ENCODE data around the gene ALPK3. TPM values are rescaled to one million over a fixed set of nuclear protein-coding genes. Genes with fewer than 3 reads are reported as not detected.

ALPK3 gene
- total RNA-seq, 4 donors from 2014 or later: 19.1 to 34.4 (median 26.5) TPM

DNA sequence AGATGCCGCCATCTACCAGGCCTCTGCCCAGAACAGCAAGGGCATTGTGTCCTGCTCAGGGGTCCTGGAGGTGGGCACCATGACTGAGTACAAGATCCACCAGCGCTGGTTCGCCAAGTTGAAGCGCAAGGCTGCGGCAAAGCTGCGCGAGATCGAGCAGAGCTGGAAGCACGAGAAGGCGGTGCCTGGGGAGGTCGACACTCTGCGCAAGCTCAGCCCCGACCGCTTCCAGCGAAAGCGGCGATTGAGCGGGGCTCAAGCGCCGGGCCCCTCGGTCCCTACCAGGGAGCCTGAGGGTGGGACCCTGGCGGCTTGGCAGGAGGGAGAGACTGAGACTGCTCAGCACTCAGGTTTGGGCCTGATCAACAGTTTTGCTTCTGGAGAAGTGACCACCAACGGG lies 22.6 kb downstream of the ALPK3 start:
- Histone ChIP-seq H3K27ac (peak overlapping the region; percentile 59 to 87 (median 79)), H3K4me1 (peaks cover 2 to 65% (median 16%) of the 10 kb centered on the region in 3 donors), H3K4me3 (no peak overlapping the region), H3K9me3 (no peaks in the 10 kb centered on the region), H3K27me3 (no peaks in the 10 kb centered on the region), H3K36me3 (peaks cover 0 to 17% of the 10 kb centered on the region in 2 donors)
- whole genome bisulfite sequencing, 2 donors (ENCODE audit: low coverage in 1 of 2): 60% methylated on average over 1 of the region's 23 CpGs; no CpG with 5 or more reads in 1 of the 2 donors
- TF ChIP-seq, protein P1, sequence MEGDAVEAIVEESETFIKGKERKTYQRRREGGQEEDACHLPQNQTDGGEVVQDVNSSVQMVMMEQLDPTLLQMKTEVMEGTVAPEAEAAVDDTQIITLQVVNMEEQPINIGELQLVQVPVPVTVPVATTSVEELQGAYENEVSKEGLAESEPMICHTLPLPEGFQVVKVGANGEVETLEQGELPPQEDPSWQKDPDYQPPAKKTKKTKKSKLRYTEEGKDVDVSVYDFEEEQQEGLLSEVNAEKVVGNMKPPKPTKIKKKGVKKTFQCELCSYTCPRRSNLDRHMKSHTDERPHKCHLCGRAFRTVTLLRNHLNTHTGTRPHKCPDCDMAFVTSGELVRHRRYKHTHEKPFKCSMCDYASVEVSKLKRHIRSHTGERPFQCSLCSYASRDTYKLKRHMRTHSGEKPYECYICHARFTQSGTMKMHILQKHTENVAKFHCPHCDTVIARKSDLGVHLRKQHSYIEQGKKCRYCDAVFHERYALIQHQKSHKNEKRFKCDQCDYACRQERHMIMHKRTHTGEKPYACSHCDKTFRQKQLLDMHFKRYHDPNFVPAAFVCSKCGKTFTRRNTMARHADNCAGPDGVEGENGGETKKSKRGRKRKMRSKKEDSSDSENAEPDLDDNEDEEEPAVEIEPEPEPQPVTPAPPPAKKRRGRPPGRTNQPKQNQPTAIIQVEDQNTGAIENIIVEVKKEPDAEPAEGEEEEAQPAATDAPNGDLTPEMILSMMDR (IDR thresholded peaks at IDR 0.05): no peak
- TF ChIP-seq POLR2AphosphoS5 (IDR thresholded peaks at IDR 0.05) (no peak), POLR2A (IDR thresholded peaks at IDR 0.05) (no peak), EP300 (IDR thresholded peaks at IDR 0.05) (no peak)
- ATAC-seq: no peak

DNA sequence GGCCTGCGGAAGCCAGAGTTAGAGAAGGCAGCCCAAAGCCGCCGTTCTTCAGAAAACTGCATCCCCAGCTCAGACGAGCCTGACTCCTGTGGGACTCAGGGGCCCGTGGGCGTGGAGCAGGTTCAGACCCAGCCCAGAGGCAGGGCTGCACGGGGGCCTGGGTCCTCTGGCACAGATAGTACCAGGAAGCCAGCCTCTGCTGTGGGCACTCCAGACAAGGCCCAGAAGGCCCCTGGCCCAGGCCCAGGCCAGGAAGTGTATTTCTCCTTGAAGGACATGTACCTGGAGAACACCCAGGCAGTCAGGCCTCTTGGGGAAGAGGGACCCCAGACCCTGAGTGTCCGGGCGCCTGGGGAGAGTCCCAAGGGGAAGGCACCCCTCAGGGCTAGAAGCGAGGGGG lies 23.1 kb downstream of the ALPK3 start:
- ATAC-seq: no peak
- H3K27ac ChIP-seq: peak overlapping the region; percentile 59 to 87 (median 79)
- peaks cover 2 to 65% (median 16%) of the 10 kb centered on the region in 3 donors for H3K4me1 ChIP-seq

DNA sequence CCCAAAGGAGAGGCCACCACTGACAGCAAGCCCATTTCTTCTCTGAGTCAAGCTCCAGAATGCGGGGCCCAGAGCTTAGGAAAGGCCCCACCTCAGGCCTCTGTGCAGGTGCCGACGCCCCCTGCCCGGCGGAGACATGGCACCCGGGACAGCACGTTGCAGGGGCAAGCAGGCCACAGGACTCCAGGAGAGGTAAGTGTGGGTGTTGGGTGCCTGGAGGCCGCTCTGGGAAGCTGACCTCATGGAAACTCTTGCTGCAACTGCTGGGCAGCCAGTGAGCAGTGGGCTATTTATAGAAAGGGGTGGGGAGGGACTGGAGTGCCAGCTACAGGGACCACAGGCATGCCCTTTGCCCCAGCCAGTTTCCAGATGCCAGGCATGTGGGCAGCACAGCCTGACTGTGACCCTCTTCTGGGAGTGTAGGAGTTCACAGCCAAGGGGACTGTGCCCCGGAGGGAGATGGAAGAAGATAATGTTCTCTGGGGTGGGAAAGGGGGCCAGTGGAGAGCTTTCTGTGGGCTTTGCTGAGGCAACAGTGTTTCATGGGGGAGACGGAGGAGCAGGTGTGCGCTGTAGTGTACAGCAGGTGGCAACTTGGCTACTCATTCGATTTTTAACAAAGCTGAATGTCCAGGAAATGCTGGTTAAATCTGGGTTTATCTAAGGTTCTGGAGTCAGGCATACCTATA lies 23.7 kb downstream of the ALPK3 start:
- Histone ChIP-seq H3K36me3 (peaks cover 0 to 17% of the 10 kb centered on the region in 2 donors), H3K27ac (peak overlapping the region; percentile 59 to 87 (median 79)), H3K9me3 (no peaks in the 10 kb centered on the region), H3K4me1 (peaks cover 2 to 65% (median 14%) of the 10 kb centered on the region in 3 donors), H3K4me3 (no peak overlapping the region), H3K27me3 (no peaks in the 10 kb centered on the region)
- TF ChIP-seq, protein P1 (IDR thresholded peaks at IDR 0.05): no peak
- TF ChIP-seq EP300 (IDR thresholded peaks at IDR 0.05) (peak; percentile 83), POLR2AphosphoS5 (IDR thresholded peaks at IDR 0.05) (peak; percentile 92)
- peak; percentile 92 for ATAC-seq
- 64 to 94% methylated on average over 2 to 4 of the region's 12 CpGs for WGBS, 2 donors (ENCODE audit: low coverage in 1 of 2)

More for the DNA sequence above, 23.1 kb downstream of the ALPK3 start:
- H3K27me3 ChIP-seq: no peaks in the 10 kb centered on the region
- WGBS, 2 donors (ENCODE audit: low coverage in 1 of 2): 100% methylated on average over 2 of the region's 10 CpGs; no CpG with 5 or more reads in 1 of the 2 donors
- no peak for TF ChIP-seq EP300 (IDR thresholded peaks at IDR 0.05)
- TF ChIP-seq, protein P1 (IDR thresholded peaks at IDR 0.05): no peak
- no peak for TF ChIP-seq POLR2AphosphoS5 (IDR thresholded peaks at IDR 0.05)
- TF ChIP-seq POLR2A (IDR thresholded peaks at IDR 0.05): no peak
- H3K36me3 ChIP-seq: peaks cover 0 to 17% of the 10 kb centered on the region in 2 donors
- H3K4me3 ChIP-seq: no peak overlapping the region
- H3K9me3 ChIP-seq: no peaks in the 10 kb centered on the region

GRCh38 chr15:84842781-84843180 lies 25.6 kb downstream of the ALPK3 start:
- Histone ChIP-seq H3K4me3 (no peak overlapping the region), H3K9me3 (peaks cover 0 to 9% (median 0%) of the 10 kb centered on the region in 3 donors), H3K27me3 (no peaks in the 10 kb centered on the region), H3K36me3 (peaks cover 0 to 17% of the 10 kb centered on the region in 2 donors), H3K27ac (peak overlapping the region in 2 of 4 donors; percentile 79 to 87), H3K4me1 (peaks cover 2 to 53% (median 13%) of the 10 kb centered on the region in 3 donors)
- no peak for ATAC-seq
- WGBS, 2 donors (ENCODE audit: low coverage in 1 of 2): no CpG with 5 or more reads among the region's 1 CpG
- TF ChIP-seq EP300 (IDR thresholded peaks at IDR 0.05): no peak
- TF ChIP-seq POLR2AphosphoS5 (IDR thresholded peaks at IDR 0.05): no peak
- no peak for TF ChIP-seq POLR2A (IDR thresholded peaks at IDR 0.05)
- TF ChIP-seq, protein P1 (IDR thresholded peaks at IDR 0.05): no peak

DNA sequence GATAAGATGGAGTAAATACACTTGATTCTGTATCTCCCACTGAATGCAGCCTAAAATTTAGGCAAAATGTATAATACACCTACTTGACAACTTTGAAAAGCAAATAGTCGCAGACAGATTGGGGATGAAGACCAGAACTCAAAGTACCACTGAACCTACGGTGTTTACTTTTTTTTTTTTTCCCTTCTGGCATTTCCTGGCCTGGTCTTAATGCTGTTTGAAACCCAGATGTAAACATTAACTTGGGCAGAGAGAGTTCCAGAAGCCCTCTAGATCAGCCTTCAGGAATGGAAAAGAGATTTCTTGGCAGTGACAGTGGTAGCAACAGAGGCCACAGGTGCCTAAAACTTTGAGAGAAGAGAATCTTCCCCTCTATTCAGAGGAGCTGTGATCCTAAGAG lies 27.8 kb downstream of the ALPK3 start:
- H3K9me3 ChIP-seq: peaks cover 0 to 9% (median 0%) of the 10 kb centered on the region in 3 donors
- peak overlapping the region in 3 of 4 donors; percentile 52 to 87 (median 79) for H3K27ac ChIP-seq
- no peaks in the 10 kb centered on the region for H3K27me3 ChIP-seq
- no peak for ATAC-seq
- peaks cover 2 to 40% (median 13%) of the 10 kb centered on the region in 3 donors for H3K4me1 ChIP-seq
- no peak overlapping the region for H3K4me3 ChIP-seq
- TF ChIP-seq POLR2A (IDR thresholded peaks at IDR 0.05) (no peak), POLR2AphosphoS5 (IDR thresholded peaks at IDR 0.05) (peak; percentile 50)
- H3K36me3 ChIP-seq: peaks cover 0 to 4% of the 10 kb centered on the region in 2 donors
- WGBS, 2 donors (ENCODE audit: low coverage in 1 of 2): 38% methylated on average over 2 of the region's 2 CpGs

Measured in gastroesophageal sphincter (tissue), 4 donors.